HG02623 (cell line): ENCODE measurements around the gene SLC35E2B.

Experiments used
- ATAC-seq: cut with Tn5 transposase; IDR thresholded peaks from one replicate; pipeline ENCODE4 v1.9.1; 2021; ENCODE audit warnings: moderate library complexity; ENCODE audit not compliant: unreplicated experiment

SLC35E2B gene

GRCh38 chr1:1614954-1615255 lies 77.7 kb downstream of the SLC35E2B start:
- ATAC-seq, result no peak

- ATAC-seq, result no peak
Measured at GRCh38 chr1:1614204-1614953, 78.2 kb downstream of the SLC35E2B start.

GRCh38 chr1:1613509-1614082 lies 79.0 kb downstream of the SLC35E2B start:
- ATAC-seq, result no peak

GRCh38 chr1:1612104-1612400 lies 80.5 kb downstream of the SLC35E2B start:
- no peak for ATAC-seq

GRCh38 chr1:1610796-1611195 lies 81.8 kb downstream of the SLC35E2B start:
- no peak for ATAC-seq

- ATAC-seq, result no peak
Measured at GRCh38 chr1:1609822-1610485, 82.6 kb downstream of the SLC35E2B start.
